IMR-90 (cell line): Measurements from ENCODE around the gene USH1G.

ENCODE experiments used
- BHLHE40 ChIP-seq: fragments of 150-350 bp; IDR thresholded peaks from 2 replicates; pipeline ENCODE4 v1.6.1; 2016; ENCODE audit warnings: mild to moderate bottlenecking, low read depth, low read length
- CHD1 ChIP-seq: IDR thresholded peaks from 2 replicates; pipeline ENCODE4 v1.6.1; 2012; ENCODE audit warnings: low read depth, low read length, improper control_type of control experiment
- CTCF ChIP-seq: conservative IDR thresholded peaks from 2 replicates; pipeline ENCODE4 v1.5.1; 2012; ENCODE audit warnings: mild to moderate bottlenecking, low read depth, low read length, improper control_type of control experiment
- FOS ChIP-seq: fragments of 150-350 bp; IDR thresholded peaks from 2 replicates; pipeline ENCODE4 v1.6.1; 2016; ENCODE audit warnings: low read depth, low read length
- MAFK ChIP-seq: IDR thresholded peaks from 2 replicates; pipeline ENCODE4 v1.6.1; 2012; ENCODE audit warnings: low read depth, low read length, improper control_type of control experiment
- POLR2A ChIP-seq: IDR thresholded peaks from 2 replicates; pipeline ENCODE4 v1.6.1; 2012; ENCODE audit warnings: mild to moderate bottlenecking, low read depth, low read length
- RAD21 ChIP-seq: IDR thresholded peaks from 2 replicates; pipeline ENCODE4 v1.6.1; 2012; ENCODE audit warnings: low read length, improper control_type of control experiment
- TF ChIP-seq, protein P1 (sequence below): fragments of 150-350 bp; IDR thresholded peaks from 2 replicates; pipeline ENCODE4 v1.6.1; 2016; ENCODE audit warnings: low read depth, mild to moderate bottlenecking, low read length, moderate library complexity, borderline replicate concordance

GRCh38 chr17:74903671-74904070, 19.4 kb downstream of the USH1G start:
- TF ChIP-seq FOS, result no peak
- no peak for TF ChIP-seq CTCF
- no peak for TF ChIP-seq POLR2A
- no peak for TF ChIP-seq BHLHE40
- no peak for TF ChIP-seq CHD1
- no peak for TF ChIP-seq MAFK
- TF ChIP-seq RAD21, result no peak
- TF ChIP-seq, protein P1, sequence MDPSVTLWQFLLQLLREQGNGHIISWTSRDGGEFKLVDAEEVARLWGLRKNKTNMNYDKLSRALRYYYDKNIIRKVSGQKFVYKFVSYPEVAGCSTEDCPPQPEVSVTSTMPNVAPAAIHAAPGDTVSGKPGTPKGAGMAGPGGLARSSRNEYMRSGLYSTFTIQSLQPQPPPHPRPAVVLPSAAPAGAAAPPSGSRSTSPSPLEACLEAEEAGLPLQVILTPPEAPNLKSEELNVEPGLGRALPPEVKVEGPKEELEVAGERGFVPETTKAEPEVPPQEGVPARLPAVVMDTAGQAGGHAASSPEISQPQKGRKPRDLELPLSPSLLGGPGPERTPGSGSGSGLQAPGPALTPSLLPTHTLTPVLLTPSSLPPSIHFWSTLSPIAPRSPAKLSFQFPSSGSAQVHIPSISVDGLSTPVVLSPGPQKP, result no peak
